HG02981 (cell line): Measurements from ENCODE around the gene MRNIP.

ENCODE experiments used
- ATAC-seq: cut with Tn5 transposase; IDR thresholded peaks from one replicate; pipeline ENCODE4 v1.9.1; 2021; ENCODE audit warnings: mild to moderate bottlenecking, moderate library complexity; ENCODE audit not compliant: unreplicated experiment

Gene MRNIP

GRCh38 chr5:179858586-179859427 lies at the start of gene MRNIP:
TSS of gene MRNIP (minus strand) at chr5:179858817. CDS start at chr5:179858796, 21 bp downstream.
- peak; percentile 97 for ATAC-seq

GRCh38 chr5:179907556-179908324 lies 49.1 kb upstream of the MRNIP start, which contains the start of gene TBC1D9B:
TSS of gene TBC1D9B (minus strand) at chr5:179907897. CDS start at chr5:179907821, 76 bp downstream.
- peak; percentile 85 for ATAC-seq

- ATAC-seq, result peak; percentile 31
Observed at GRCh38 chr5:179906795-179907555, 48.4 kb upstream of the MRNIP start.

GRCh38 chr5:179906294-179906794 lies 47.7 kb upstream of the MRNIP start:
- no peak for ATAC-seq

GRCh38 chr5:179905161-179905560 lies 46.5 kb upstream of the MRNIP start:
- ATAC-seq, result no peak

GRCh38 chr5:179904463-179905160 lies 46.0 kb upstream of the MRNIP start:
- no peak for ATAC-seq

- no peak for ATAC-seq
Observed at GRCh38 chr5:179902763-179903158, 44.1 kb upstream of the MRNIP start.

GRCh38 chr5:179901915-179902762 lies 43.5 kb upstream of the MRNIP start:
- no peak for ATAC-seq

- no peak for ATAC-seq
Observed at GRCh38 chr5:179901462-179901861, 42.8 kb upstream of the MRNIP start.

GRCh38 chr5:179900711-179901110 lies 42.1 kb upstream of the MRNIP start:
- no peak for ATAC-seq

GRCh38 chr5:179900206-179900605 lies 41.6 kb upstream of the MRNIP start:
- ATAC-seq, result no peak

GRCh38 chr5:179895861-179896260 lies 37.2 kb upstream of the MRNIP start:
- ATAC-seq, result no peak

- no peak for ATAC-seq
Observed at GRCh38 chr5:179893958-179894895, 35.6 kb upstream of the MRNIP start.

- ATAC-seq, result no peak
Observed at GRCh38 chr5:179893076-179893957, 34.7 kb upstream of the MRNIP start.

- ATAC-seq, result no peak
Observed at GRCh38 chr5:179892255-179892654, 33.6 kb upstream of the MRNIP start.

GRCh38 chr5:179890751-179891682 lies 32.4 kb upstream of the MRNIP start:
- ATAC-seq, result no peak
